CD4-positive, alpha-beta T cell (primary cell): ENCODE data around the gene SYNPO. TPM values are rescaled to one million over a fixed set of nuclear protein-coding genes. Genes with fewer than 3 reads are reported as not detected.

Experiments
- ATAC-seq: fragments of 200-7000 bp; cut with Tn5 transposase; one replicate; pipeline ENCODE4 v1.10.0; 2022; ENCODE audit warnings: mild to moderate bottlenecking; ENCODE audit not compliant: poor library complexity
- CTCF ChIA-PET: fragments of 350-600 bp; sonication (Branson Sonifier 250); formaldehyde crosslinking; loops from one replicate; lab custom pipeline; 2021; ENCODE audit warnings: antibody characterized with exemption, inconsistent platforms; lab: Charles Lee
- POLR2A ChIA-PET: fragments of 350-600 bp; sonication (Branson Sonifier 250); formaldehyde crosslinking; loops from one replicate; lab custom pipeline; 2021; ENCODE audit warnings: antibody characterized with exemption, inconsistent platforms; lab: Charles Lee
- DNase-seq, 14 experiments: peaks; one replicate each; pipeline ENCODE4 v3.0.0-alpha.2; 2013 to 2020; ENCODE audit warnings: mixed read lengths in 2 of 14
- H3K27ac ChIP-seq, 2 donors: one replicate each; pipeline versions ENCODE4 v1.5.1 to v1.7.0; 2013; ENCODE audit warnings: low read length in 2 of 2, low read depth in 1 of 2, mild to moderate bottlenecking in 1 of 2
- H3K27me3 ChIP-seq, 2 experiments: 1 replicate in 1 of 2; 2 replicates in 1 of 2; pipeline versions ENCODE4 v1.6.1 to v1.7.0; 2013; ENCODE audit warnings: low read length in 2 of 2, control low read depth in 1 of 2, mild to moderate bottlenecking in 1 of 2, moderate library complexity in 1 of 2; ENCODE audit not compliant: insufficient read depth in 2 of 2, control insufficient read depth in 1 of 2
- H3K36me3 ChIP-seq: one replicate; pipeline ENCODE4 v1.6.1; 2013; ENCODE audit warnings: low read length, control low read depth; ENCODE audit not compliant: insufficient read depth
- H3K4me1 ChIP-seq: one replicate; pipeline ENCODE4 v1.6.1; 2013; ENCODE audit warnings: low read length, control low read depth; ENCODE audit not compliant: insufficient read depth
- H3K4me3 ChIP-seq: one replicate; pipeline ENCODE4 v1.5.1; 2013; ENCODE audit warnings: mild to moderate bottlenecking, low read length, moderate library complexity
- H3K9me3 ChIP-seq, 2 experiments: 1 replicate in 1 of 2; 2 replicates in 1 of 2; pipeline versions ENCODE4 v1.6.1 to v1.7.0; 2013; ENCODE audit warnings: low read length in 2 of 2, mild to moderate bottlenecking in 2 of 2, control low read depth in 1 of 2, moderate library complexity in 1 of 2; ENCODE audit not compliant: control insufficient read depth in 1 of 2, insufficient read depth in 1 of 2
- H3K27ac Mint-ChIP-seq: one replicate; pipeline ENCODE4 v1.8.0; 2020; ENCODE audit warnings: mixed read lengths
- H3K27me3 Mint-ChIP-seq: one replicate; pipeline ENCODE4 v1.8.0; 2021; ENCODE audit warnings: mixed read lengths
- H3K36me3 Mint-ChIP-seq: one replicate; pipeline ENCODE4 v1.8.0; 2021; ENCODE audit warnings: low read depth, mixed read lengths
- H3K4me1 Mint-ChIP-seq: one replicate; pipeline ENCODE4 v1.8.0; 2021; ENCODE audit warnings: low read depth, mixed read lengths
- H3K4me3 Mint-ChIP-seq: one replicate; pipeline ENCODE4 v1.8.0; 2020; ENCODE audit warnings: mild to moderate bottlenecking, mixed read lengths
- H3K9me3 Mint-ChIP-seq: one replicate; pipeline ENCODE4 v1.8.0; 2020; ENCODE audit warnings: mixed read lengths
- intact Hi-C, 2 experiments: fragments of 100-400 bp; cut with DNase I in 1 of 2; cut with micrococcal nuclease in 1 of 2; formaldehyde crosslinking; loops; one replicate each; pipeline versions ENCODE4 v1.15.1 to v1.9.0; 2023 to 2025; cut with DNase I, micrococcal nuclease
- total RNA-seq, 174 experiments: library from RNA in 2 of 174; stranded (reverse) in 2 of 174; gene quantifications; one replicate each; pipeline ENCODE4 v1.2.3 and lab custom pipeline; 2021 to 2026
- TF ChIP-seq, protein P1 (sequence below): fragments of 200-600 bp; IDR thresholded peaks from one replicate; pipeline ENCODE4 v1.8.0; 2022; ENCODE audit warnings: antibody characterized with exemption, mild to moderate bottlenecking

The SYNPO gene
- total RNA-seq, 2 experiments from 2014 or later: 0.06 to 0.14 TPM

DNA sequence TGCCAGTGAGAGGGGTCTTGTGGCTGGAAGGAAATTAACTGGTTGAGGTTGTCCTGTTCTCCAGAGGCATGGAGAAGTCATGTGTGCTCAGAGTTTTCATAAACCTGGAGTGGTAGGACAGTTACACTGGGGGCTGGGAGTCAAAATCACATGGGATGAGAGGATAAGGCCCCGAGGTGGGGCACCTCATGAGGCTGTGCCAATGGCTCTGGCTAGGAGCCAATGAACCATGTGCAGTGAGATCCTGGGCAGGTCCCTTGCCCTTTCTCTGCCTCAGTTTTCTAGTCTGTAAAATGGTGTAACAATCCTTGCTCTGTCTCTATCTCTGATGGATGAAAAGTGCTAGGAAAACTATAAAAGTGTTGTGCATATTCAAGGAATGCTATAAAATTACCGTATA, 7.0 kb upstream of the SYNPO start:
- H3K36me3 Mint-ChIP-seq: no peaks in the 10 kb centered on the region
- ATAC-seq (no peak), DNase-seq (no peak)
- Histone ChIP-seq H3K27ac (no peak overlapping the region), H3K27me3 (no peaks in the 10 kb centered on the region), H3K4me1 (no peaks in the 10 kb centered on the region), H3K9me3 (no peaks in the 10 kb centered on the region), H3K36me3 (no peaks in the 10 kb centered on the region), H3K4me3 (no peak overlapping the region)
- H3K4me3 Mint-ChIP-seq: no peak overlapping the region
- intact Hi-C loops: no loop called here
- POLR2A ChIA-PET: no interaction called here
- CTCF ChIA-PET: no interaction called here
- H3K9me3 Mint-ChIP-seq: no peaks in the 10 kb centered on the region
- no peak overlapping the region for H3K27ac Mint-ChIP-seq
- peaks cover 18% of the 10 kb centered on the region for H3K27me3 Mint-ChIP-seq
- TF ChIP-seq, protein P1, sequence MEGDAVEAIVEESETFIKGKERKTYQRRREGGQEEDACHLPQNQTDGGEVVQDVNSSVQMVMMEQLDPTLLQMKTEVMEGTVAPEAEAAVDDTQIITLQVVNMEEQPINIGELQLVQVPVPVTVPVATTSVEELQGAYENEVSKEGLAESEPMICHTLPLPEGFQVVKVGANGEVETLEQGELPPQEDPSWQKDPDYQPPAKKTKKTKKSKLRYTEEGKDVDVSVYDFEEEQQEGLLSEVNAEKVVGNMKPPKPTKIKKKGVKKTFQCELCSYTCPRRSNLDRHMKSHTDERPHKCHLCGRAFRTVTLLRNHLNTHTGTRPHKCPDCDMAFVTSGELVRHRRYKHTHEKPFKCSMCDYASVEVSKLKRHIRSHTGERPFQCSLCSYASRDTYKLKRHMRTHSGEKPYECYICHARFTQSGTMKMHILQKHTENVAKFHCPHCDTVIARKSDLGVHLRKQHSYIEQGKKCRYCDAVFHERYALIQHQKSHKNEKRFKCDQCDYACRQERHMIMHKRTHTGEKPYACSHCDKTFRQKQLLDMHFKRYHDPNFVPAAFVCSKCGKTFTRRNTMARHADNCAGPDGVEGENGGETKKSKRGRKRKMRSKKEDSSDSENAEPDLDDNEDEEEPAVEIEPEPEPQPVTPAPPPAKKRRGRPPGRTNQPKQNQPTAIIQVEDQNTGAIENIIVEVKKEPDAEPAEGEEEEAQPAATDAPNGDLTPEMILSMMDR: no peak
- no peaks in the 10 kb centered on the region for H3K4me1 Mint-ChIP-seq

DNA sequence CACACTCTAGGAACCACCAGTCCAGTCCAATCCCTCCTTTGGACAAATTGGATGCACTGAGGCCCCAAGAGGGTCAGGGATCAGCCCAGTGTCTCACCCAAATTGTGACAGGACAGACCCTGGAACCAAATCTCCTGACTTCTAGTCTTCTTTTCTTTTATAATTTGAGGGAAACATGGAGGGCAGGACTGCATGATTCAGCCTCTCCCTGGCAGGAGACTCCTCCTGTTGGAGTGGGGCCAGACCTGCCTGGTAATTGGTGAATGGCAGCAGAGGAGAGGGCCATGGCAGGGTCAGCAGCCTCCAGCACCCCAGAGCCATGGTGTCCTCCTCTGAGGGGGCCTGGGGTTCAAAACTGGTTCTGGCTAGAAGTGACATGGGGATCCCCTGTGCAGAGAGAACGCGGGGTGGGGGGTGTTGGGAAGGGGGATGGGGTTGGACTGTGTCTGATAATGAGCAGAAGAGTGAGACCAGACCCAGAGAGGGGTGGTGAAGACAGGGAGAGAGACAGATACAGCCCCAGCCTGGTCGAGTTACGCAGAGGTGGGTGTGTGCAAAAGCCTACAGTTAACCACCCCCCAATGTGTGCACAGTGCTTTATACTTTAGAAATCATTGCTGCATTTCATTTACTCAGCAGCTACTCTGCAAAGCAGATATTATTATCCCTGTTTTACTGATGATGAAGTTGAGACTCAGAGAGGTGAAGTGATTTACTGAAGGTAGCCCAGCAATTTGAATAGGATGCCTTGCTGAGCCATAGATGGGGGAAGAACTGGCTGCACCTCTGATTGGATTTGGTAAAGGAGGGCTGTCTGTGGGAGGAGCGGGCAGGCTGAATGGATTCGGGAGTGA, 3.8 kb upstream of the SYNPO start:
- H3K36me3 Mint-ChIP-seq: no peaks in the 10 kb centered on the region
- CTCF ChIA-PET: no interaction called here
- no peak for ATAC-seq

DNA sequence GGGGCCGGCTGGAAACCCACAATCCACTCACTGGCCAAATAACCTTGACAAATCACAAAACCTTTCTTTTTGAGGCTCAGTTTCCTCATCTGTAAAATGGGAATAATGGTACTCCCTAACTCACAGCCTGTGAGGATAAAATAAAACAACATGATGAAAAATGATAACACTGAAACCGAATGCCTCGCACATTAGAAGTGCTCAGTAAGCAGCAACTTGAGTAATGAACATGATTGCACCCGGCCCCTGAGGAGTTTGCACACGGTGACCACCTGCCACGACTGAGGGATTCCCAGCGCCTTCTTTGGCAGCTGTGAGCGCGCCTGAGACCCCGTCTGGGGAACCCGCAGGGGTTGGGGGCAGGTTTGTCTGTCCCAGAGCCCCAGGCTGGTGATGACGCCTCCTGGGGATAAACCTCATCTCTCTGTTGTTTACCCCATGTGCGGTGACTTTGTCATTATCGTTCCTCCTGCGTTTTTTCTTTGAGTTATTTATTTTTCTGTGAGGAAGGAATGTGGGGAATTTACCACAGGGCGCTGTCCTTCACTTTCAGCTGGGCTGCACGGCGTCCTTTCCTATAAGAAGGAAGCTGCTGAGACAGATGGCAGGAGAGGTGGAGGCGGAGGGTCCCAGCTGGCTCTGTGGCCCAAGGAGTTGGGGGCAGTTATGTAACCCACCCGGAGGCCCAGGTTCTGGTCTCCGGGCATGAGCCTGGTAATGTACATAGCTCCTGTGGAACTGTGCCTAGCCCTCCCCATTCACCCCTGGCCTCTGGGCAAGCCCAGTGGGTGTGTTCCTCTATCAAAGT, 3.0 kb upstream of the SYNPO start:
- no peak for ATAC-seq
- no peak for DNase-seq
- H3K27ac Mint-ChIP-seq: no peak overlapping the region
- TF ChIP-seq, protein P1: no peak
- no peaks in the 10 kb centered on the region for H3K36me3 Mint-ChIP-seq
- no peak overlapping the region for H3K4me3 Mint-ChIP-seq
- no peaks in the 10 kb centered on the region for H3K4me1 ChIP-seq
- peaks cover 0 to 3% of the 10 kb centered on the region in 2 experiments for H3K27me3 ChIP-seq
- intact Hi-C loops: no loop called here
- peaks cover 11% of the 10 kb centered on the region for H3K27me3 Mint-ChIP-seq
- H3K9me3 ChIP-seq: no peaks in the 10 kb centered on the region
- no peaks in the 10 kb centered on the region for H3K4me1 Mint-ChIP-seq
- H3K36me3 ChIP-seq: no peaks in the 10 kb centered on the region
- H3K9me3 Mint-ChIP-seq: no peaks in the 10 kb centered on the region
- POLR2A ChIA-PET: no interaction called here
- no peak overlapping the region for H3K27ac ChIP-seq
- CTCF ChIA-PET: no interaction called here
- no peak overlapping the region for H3K4me3 ChIP-seq

More for the DNA sequence above, 3.8 kb upstream of the SYNPO start:
- TF ChIP-seq, protein P1: no peak
- Mint-ChIP-seq H3K27me3 (peaks cover 11% of the 10 kb centered on the region), H3K9me3 (no peaks in the 10 kb centered on the region), H3K27ac (no peak overlapping the region), H3K4me3 (no peak overlapping the region), H3K4me1 (no peaks in the 10 kb centered on the region)
- no peaks in the 10 kb centered on the region for H3K36me3 ChIP-seq
- H3K27ac ChIP-seq: no peak overlapping the region
- no peaks in the 10 kb centered on the region for H3K4me1 ChIP-seq
- no peak overlapping the region for H3K4me3 ChIP-seq
- intact Hi-C loops: no loop called here
- no peaks in the 10 kb centered on the region for H3K9me3 ChIP-seq
- POLR2A ChIA-PET: no interaction called here
- peaks cover 0 to 3% of the 10 kb centered on the region in 2 experiments for H3K27me3 ChIP-seq
- DNase-seq: no peak
